HEK293T (cell line): ENCODE data around the gene AMT.

ENCODE experiments used
- BHLHE40 ChIP-seq: fragments of 450-650 bp; IDR thresholded peaks from 2 replicates; pipeline ENCODE4 v1.6.1; 2016; ENCODE audit warnings: mild to moderate bottlenecking, moderate library complexity, borderline replicate concordance
- ELF4 ChIP-seq: fragments of 450-650 bp; IDR thresholded peaks from 2 replicates; pipeline ENCODE4 v1.6.1; 2017; ENCODE audit warnings: antibody characterized with exemption
- FOXM1 ChIP-seq: fragments of 450-650 bp; IDR thresholded peaks from 2 replicates; pipeline ENCODE4 v1.6.1; 2017; ENCODE audit warnings: mild to moderate bottlenecking, borderline replicate concordance
- HDGF ChIP-seq: fragments of 450-650 bp; IDR thresholded peaks from 2 replicates; pipeline ENCODE4 v1.6.1; 2017; ENCODE audit warnings: antibody characterized with exemption, borderline replicate concordance
- NFRKB ChIP-seq: fragments of 450-650 bp; IDR thresholded peaks from 2 replicates; pipeline ENCODE4 v1.6.1; 2016; ENCODE audit warnings: mild to moderate bottlenecking, moderate library complexity
- SP1 ChIP-seq: fragments of 450-650 bp; IDR thresholded peaks from 2 replicates; pipeline ENCODE4 v1.6.1; 2017
- SUZ12 ChIP-seq: fragments of 450-650 bp; IDR thresholded peaks from 2 replicates; pipeline ENCODE4 v1.6.1; 2016; ENCODE audit warnings: mild to moderate bottlenecking
- ZNF384 ChIP-seq: fragments of 450-650 bp; IDR thresholded peaks from 2 replicates; pipeline ENCODE4 v1.6.1; 2016

DNA sequence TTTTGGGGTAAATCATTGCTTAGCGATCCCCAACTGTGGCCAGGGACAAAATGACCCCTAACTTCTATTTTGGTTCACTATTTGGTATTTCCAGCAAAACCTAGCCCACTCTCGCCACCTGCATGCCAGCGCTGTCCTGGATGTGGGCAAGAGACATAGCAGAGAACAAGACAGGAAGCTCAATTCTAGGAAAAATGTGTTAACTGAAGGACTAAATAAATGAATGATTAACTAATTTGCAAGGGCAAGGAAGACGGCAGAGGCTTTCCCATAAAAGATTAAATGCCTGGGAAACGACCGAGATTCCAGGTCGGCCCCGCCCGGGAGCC, 6.4 kb upstream of the AMT start:
- TF ChIP-seq SUZ12 (no peak), SP1 (no peak), ELF4 (no peak), NFRKB (no peak), BHLHE40 (no peak), FOXM1 (no peak), ZNF384 (no peak), HDGF (no peak)
